ENCODE results near the gene SLC2A8.

Gene SLC2A8

DNA sequence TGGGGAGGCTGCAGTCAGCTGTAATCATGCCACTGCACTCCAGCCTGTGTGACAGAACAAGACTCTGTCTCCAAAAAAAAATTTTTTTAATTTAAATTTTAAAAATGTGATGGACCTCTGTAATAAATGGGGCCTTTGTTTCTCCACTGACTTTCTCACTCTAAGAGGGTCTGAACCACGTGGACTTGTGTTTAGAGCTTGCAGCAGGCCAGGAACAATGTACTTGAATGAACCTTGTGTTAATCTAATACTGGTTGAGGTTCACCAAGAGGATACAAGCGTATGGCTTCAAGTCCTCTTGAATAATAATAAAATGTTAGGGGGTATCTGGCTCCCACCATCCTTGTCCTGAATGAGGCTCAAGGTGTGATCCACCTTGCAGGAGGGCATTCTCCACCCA is 14.4 kb upstream of the SLC2A8 start:
- DNase-seq, result no peak

DNA sequence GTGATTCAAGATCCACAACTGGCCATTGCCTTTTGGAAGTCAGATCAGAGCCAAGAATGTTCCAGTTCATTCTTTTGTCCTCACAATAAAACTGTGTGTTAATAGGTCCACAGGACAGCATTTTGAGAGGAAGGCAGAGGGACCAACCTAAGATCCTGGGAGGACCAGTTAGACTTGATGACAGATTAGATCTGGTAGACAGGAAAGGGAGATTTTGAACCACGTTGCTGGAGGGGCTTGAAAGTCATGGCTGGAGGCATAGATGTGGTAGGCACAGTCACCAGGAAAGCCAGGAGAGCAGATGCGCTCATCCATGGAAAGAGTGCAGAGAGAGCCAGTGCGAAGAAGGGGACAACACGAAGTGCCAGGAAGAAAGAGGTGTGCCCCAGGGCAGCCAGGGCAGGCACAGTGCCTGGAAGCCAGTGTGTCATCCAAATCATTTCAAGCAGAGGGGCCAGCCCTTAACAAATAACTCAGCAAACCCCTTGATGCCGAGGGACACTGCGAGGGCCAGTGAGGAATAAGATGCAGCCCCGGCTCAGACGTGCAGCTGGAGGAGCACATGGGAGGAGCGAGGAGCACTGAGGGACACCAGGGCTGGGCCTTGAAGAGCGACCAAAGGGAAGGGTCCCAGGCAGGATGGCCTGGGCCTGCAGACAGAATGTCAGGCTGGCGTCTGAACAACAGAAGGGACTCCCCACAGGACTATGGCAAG is 12.8 kb upstream of the SLC2A8 start:
- no peak for DNase-seq

DNA sequence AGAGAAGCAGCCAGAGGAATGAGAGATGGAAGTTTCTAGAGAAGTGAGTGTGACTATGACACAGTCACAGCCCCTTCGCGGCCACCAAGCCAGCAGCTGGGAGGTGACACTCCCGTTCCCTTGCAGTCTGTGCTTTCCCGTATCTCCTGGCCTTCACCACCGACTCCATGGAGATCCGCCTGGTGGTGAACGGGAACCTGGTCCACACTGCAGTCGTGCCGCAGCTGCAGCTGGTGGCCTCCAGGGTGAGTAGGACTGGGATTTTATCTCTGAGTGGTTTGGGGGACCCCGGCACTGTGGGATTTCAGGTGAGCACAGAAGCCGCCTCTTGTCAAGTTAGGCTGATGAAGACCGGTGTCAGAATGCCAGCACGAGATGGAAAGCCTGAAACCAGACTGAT is 12.1 kb upstream of the SLC2A8 start:
- no peak for DNase-seq

DNA sequence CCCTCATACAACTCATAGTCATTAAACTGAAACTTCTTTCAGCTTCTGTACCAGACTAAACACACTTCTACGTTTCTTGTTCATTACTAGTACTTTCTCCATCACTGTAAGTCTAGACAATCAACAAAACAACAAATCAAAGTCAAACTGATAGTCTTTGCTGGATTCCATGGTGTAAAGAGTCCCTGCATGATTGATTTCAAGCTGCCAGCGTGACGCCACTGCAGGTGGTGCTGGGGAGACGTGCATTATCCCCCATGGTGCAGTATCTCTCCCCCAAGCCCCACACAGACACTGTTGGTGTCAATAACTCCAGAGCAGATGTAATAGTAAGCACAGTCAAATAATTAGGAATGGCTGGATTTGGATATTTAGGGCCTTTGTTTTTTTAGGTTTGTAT is 10.7 kb upstream of the SLC2A8 start:
- no peak for DNase-seq

DNA sequence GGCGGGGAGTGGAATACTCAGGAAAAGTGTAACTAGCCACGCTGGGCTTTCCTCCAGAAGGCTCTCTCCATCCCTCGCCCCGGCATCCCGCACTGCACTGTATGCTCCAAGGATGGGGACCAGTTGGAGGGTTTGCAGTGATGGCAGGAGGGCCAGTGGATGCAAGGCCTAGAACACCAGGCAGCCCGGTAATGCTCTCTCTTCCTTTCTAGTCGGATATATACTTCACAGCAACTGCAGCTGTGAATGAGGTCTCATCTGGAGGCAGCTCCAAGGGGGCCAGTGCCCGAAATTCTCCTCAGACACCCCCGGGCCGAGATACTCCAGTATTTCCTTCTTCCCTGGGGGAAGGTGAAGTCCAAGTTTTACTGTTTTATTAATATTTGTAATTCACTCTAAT is 10.0 kb upstream of the SLC2A8 start:
- DNase-seq, result no peak

DNA sequence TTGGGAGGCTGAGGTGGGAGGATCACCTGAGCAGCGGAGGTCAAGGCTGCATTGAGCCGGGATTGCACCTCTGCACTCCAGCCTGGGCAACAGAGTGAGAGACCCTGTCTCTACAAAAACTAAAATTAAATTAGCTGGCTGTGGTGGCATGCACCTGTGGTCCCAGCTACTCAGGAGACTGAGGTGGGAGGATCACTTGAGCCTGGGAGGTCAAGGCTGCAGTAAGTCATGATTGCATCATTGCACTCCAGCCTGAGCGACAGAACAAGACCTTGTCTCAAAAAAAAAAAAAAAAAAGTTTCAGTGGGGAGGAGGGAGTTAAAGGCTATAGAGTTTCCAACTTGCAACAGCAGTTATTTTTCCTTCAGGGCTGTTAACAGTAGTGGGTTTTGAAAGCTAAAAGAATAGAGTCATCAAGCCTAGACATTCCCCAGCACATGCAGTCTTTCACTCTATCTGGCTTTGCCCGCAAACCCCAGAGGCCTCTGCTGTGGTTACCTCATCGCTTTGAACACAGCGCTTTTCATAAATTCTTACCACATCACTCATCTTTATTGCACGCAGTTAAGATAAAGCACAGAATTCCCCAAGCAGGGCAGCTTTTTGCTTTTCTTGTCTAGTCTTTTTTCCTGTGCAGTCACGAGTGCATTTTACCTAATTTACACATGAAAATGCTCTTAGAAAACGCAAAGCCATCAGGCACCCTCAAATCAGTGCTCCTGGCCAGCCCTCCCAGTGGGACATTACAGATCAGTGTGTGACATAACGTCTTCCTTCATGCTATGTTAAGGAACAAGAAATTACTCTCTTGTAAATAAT is 8.7 kb upstream of the SLC2A8 start:
- DNase-seq, result no peak

DNA sequence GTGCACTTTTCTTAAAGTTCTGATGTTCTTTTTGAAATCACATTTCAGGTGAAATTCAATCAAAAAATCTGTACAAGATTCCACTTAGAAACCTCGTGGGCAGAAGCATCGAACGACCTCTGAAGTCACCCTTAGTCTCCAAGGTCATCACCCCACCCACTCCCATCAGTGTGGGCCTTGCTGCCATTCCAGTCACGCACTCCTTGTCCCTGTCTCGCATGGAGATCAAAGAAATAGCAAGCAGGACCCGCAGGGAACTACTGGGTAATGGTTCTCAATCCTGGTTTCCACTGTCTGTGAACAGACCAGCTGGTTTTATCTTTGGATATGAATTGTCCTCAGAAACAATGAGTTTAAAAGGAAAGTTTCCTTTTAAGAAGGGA is 8.1 kb upstream of the SLC2A8 start:
- DNase-seq, result no peak

DNA sequence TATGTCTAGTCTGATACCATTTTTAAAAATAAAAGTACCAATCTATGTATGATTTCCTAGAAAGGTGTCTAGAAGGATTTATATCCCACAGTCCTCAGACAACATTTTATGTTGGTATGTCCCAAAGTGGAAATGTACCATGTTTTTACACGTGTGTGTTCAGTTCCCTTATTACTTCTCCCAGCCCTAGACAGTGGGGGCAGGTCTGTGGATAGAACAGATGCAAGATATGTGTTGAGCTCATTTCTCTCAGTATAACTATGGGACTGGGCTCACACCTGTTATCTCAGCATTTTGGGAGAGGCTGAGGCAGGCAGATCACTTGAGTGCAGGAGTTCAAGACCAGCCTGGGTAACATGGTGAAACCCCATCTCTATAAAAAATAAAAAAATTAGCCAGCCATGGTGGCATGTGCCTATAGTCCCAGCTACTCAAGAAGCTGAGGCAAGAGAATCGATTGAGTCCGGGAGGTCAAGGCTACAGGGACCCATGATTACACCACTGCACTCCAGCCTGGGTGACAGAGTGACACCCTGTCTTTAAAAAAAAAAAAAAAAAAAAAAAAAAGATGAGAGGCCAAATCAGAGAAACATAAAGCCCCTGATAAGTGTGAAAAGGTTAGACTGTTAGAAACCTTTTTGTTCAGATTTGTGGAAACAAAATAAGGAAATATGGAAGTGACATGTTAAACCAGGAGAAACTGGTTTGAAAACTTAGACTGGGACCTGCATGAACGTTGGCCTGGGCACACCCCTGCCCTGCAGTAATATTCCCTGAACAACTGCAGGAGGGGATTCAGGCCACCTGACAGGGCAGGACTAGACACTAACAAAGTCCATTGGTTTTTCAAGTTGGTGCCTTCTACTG is 7.4 kb upstream of the SLC2A8 start:
- no peak for DNase-seq

DNA sequence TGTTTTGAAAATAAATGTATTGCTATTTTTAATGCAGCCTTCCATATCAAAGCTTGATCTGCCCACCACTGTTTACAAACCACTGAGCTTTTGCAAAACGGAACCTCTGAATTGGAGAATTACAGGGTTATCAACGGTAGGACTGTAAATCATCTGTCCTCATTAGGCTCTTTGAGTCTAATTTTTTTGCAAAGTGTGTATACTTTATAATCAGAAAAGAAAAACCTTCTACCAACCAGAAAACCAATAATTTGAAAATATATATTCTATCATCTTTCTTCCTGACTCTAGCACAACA is 6.8 kb upstream of the SLC2A8 start:
- DNase-seq, result no peak

DNA sequence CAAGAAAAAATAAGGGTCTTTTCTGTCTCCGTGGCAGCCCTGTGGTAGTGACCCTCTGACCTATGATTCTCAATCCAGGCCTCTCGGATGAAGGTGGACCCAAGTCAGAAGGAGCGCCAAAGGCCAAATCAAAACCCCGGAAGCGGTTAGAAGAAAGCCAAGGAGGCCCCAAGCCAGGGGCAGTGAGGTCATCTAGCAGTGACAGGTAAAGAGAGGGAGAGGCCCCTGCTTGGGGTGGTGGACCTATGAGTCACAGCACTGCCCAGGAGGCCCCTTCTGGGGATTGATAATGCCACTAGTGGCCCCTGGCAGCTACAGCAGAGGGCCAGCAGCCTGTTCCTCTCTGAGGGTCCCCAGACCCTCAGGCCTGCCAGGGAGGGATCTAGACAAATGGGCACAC is 6.4 kb upstream of the SLC2A8 start:
- DNase-seq, result no peak

DNA sequence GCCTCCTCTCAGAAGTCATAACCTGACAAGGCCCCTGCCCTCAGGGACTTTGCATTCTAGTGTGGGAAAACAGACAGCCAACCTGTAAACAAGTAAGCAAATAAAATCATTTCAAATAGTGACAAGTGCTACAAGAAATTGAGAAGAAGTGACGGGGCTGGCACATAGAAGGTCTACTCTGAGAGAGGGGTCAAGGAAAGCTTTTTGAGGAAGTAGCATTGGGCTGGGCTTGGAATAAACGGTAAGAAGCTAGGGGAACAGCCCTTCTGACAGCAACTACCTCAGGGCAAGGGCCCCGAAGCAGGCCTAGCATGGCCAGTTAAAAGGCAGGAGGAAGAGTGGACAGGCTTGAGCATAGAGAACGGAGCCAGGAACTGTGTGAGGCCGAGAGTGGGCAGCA is 4.8 kb upstream of the SLC2A8 start:
- no peak for DNase-seq

DNA sequence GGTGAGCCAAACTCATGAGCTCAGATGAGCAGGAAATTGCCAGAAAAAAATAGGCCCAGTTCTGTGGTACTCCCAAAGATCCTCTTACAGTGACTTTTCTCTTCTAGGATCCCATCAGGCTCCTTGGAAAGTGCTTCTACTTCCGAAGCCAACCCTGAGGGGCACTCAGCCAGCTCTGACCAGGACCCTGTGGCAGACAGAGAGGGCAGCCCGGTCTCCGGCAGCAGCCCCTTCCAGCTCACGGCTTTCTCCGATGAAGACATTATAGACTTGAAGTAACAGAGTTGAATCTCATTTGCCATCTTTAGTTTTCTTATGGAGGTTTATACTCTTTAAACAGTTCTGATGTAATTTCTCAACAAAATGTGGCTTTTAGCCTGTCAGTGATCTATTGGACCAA is 4.0 kb upstream of the SLC2A8 start:
- no peak for DNase-seq

DNA sequence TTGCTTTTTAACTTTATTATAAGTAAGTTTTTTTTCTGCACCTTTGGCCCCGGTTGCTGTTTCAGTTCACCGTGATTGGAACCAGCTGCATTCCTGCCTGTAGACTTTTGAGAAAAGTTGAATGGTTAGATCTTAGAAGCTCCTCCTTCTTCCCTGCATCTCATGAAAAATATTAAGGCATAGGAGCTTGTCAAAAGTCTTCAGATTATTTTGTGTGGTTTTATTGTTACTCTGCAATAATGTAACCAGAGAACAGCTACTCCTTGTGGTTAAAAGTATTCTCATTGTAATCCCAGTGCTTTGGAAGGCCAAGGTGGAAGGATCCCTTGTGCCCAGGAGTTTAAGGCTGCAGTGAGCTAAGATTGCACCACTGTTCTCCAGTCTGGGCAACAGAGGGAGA is 3.3 kb upstream of the SLC2A8 start:
- DNase-seq, result no peak

DNA sequence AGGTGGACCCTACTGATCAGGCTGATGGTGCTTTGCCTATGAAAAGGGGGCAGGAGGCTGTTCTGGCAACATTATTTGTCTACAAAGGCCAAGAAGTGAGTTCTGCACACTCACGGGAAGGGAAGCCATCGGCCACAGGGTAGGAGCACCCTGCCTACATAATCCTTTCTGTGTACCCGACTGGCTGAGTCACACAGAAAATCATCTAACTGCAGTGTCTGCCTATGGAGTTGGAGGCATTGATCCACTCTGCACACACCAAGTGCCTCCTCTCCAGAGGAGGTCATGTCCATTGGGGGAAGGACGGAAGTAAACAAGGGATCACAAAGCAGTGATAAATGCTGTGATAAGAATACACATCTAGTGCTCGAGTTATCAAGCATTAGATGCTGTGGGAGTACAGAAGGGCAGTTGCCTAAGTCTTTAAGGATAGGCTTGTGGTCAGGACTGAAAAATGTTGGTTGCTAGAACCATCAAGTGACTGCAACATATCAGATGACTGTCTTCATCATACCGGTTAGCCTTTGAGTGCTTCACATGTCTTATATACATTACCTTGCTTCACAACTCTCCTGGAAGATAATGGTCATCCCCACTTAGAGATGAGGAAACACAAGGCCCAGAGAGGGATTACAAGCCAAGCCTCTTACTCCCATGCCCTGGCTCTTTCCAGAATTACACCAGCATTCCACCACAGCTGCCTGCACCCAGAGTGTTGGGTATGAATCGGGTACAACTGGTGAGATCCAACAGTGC is 1.3 kb upstream of the SLC2A8 start:
- DNase-seq, result no peak

DNA sequence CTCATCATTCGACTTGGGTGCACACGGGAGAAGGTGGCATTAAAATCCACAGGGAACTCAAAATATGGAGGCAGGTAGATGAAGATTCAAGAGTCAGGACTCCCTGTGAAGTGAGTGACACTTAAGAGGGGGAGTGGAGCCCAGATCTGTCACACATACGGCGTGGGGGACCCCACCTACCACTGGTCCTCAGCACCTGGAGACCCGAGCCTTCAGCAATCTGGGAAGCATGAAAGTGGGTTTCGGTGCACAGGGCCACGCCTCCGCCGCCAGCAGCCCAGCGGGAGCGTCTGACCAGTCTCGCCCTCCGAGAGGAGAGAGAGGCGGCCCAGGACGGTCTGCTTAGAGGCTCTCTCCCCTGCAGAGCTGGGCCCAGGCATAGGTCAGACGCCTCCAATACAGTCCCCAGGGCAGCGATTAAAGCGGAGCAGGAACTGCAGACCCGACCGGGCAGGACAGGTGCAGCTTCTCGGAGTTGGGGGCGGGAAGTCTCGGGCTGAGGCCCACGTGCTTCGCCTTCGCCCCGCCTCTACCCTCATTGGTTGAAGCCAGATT is 639 bp upstream of the SLC2A8 start:
- DNase-seq, result no peak

DNA sequence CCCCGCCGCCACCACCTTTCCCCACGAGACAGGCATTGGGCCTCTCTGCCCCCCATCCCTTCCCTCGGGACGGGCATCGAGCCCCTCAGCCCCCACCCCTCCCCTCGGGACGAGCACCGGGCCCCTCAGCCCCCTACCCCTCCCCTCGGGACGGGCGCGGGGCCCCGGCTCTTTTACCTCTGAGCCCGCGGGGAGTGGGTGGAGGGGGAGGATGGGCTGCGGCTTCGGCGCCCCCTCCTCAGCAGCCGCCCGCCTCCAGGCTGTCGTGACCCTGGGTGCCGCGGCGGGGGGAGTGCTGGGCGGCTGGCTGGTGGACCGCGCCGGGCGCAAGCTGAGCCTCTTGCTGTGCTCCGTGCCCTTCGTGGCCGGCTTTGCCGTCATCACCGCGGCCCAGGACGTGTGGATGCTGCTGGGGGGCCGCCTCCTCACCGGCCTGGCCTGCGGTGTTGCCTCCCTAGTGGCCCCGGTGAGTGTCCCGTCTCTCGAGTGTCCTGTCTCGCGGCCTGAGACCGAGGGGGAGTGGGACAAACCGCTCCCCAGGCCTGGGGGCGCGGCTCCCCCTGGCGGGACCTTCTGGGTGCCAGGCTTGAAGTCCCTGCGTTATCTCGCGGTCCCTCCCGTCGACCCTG is 791 bp downstream of the SLC2A8 start:
- DNase-seq, result no peak

DNA sequence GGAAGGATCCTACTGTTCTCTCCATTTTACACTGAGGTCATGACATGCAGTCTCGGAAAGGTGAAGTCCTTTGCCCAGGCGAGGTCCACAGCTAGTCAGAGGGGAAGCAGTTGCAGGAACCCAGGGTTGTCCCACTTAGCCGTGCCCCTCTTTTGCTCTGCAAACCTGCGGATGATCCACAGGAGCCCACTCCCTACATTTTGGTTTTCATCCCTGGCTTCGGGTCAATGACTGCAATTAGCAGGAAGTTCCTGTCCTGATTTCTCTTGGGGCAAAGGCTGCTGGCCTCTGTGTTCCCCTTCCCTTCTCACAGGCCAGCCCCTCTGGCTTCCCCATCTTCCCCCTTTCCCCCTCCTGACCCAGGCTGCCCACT is 1.3 kb downstream of the SLC2A8 start:
- DNase-seq, result no peak

DNA sequence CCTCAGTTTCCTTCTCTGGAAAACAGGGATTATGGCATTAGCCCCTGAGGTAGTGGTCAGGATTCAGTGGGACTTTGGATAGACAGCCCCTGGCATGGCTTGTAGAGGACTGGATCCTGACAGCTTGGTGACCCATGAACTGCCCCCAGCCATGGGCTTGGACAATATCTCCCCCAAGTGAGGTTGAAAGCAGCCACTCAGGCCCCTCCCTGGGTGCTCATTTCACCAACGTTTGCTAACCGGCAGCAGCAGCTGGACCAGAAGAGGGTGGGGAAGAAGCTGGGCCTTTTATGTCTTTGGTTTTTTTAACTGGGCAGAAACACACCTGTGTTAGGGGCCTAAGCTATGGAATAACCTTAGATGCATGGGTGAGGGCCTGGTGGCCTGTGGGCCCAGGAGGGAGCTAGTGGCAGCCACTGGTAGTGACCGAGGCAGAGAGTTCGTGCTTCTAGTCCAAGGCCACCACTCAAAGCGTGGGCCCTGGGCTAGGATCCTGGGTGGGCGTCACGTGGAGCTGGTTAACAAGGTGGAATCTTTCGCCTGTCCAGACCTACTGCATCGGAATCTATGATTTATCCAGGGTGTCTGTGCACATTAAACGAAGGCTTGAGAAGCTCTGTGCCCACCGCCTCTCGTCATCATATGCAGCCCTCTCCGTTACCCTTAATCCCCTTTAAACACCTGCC is 1.9 kb downstream of the SLC2A8 start:
- no peak for DNase-seq

DNA sequence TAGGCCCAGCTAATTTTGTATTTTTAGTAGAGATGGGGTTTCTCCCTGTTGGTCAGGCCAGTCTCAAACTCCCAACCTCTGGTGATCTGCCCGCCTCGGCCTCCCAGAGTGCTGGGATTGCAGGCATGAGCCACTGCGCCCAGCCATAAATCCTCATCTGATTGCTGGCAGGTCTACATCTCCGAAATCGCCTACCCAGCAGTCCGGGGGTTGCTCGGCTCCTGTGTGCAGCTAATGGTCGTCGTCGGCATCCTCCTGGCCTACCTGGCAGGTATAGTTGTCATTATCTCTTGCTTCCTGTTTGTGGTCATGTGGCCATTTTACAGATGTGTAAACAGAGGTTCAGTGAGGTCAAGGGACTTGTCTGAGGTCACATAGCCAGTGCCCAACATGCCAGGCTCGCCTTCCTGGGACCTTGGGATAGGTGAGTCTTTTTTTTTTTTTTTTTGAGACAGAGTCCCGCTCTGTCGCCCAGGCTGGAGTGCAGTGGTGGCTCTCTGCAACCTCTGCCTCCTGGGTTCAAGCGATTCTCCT is 2.8 kb downstream of the SLC2A8 start:
- no peak for DNase-seq

DNA sequence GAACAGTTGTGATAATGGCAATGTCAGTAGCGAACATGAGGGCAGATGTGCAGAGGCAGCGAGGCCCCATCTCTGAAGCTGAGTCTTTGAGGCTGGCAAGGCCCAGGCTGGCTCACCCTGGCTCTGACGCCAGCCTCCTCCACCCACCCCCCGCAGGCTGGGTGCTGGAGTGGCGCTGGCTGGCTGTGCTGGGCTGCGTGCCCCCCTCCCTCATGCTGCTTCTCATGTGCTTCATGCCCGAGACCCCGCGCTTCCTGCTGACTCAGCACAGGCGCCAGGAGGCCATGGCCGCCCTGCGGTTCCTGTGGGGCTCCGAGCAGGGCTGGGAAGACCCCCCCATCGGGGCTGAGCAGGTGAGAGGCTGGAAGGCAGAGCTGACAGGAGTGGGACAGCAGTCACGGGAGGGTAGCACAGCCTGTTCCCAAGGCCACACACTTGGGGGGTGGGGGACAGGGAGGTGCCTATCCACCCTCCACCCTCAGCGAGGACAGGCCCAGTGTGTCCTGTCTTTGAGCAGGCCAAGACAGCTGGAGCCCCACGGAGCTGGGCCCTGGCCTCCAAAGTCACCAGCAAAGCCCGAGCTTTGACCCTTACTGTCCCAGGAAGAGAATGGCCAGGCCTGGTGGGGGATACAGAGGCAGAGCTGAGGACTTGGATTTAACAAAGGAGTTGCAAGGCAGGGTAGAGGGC is 5.6 kb downstream of the SLC2A8 start:
- DNase-seq, result no peak

Measured in cortex of kidney (tissue), 1 donor.